GM19023 (cell line): ENCODE measurements around the gene SORCS2.

Source experiments
- ATAC-seq: cut with Tn5 transposase; IDR thresholded peaks from one replicate; pipeline ENCODE4 v1.9.1; 2021; ENCODE audit warnings: mild to moderate bottlenecking, moderate library complexity; ENCODE audit not compliant: unreplicated experiment

The SORCS2 gene

DNA sequence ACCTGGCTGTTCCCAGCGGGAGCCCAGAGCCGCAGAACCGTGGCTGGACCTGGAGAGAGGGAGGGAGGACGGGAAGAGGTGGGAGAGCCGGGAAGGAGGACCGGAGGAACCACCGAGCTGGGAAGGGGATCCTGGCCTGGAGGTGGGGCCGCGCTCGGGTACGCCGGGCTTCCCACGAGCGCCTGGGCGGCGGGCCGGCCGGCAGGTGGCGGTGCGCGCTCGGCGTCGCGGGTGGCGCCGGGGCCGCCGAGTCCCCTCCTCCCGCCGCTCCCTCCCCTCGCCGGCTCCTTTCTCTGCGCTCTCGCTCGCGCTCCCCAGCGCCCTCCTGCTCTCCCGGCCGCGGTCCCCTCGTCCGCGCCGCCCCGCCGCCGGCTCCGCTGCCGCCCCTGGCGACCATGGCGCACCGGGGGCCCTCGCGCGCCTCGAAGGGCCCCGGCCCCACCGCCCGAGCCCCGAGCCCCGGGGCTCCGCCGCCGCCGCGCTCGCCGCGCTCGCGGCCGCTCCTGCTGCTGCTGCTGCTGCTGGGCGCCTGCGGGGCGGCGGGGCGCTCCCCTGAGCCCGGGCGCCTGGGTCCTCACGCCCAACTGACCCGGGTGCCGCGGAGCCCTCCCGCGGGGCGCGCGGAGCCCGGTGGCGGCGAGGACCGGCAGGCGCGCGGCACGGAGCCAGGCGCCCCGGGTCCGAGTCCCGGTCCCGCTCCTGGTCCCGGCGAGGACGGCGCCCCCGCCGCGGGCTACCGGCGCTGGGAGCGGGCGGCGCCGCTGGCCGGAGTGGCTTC, at the start of gene SORCS2:
Gene SORCS2, plus strand, starts transcription at position 287 of the 778 bp plus-strand sequence.
- peak; percentile 56 for ATAC-seq

DNA sequence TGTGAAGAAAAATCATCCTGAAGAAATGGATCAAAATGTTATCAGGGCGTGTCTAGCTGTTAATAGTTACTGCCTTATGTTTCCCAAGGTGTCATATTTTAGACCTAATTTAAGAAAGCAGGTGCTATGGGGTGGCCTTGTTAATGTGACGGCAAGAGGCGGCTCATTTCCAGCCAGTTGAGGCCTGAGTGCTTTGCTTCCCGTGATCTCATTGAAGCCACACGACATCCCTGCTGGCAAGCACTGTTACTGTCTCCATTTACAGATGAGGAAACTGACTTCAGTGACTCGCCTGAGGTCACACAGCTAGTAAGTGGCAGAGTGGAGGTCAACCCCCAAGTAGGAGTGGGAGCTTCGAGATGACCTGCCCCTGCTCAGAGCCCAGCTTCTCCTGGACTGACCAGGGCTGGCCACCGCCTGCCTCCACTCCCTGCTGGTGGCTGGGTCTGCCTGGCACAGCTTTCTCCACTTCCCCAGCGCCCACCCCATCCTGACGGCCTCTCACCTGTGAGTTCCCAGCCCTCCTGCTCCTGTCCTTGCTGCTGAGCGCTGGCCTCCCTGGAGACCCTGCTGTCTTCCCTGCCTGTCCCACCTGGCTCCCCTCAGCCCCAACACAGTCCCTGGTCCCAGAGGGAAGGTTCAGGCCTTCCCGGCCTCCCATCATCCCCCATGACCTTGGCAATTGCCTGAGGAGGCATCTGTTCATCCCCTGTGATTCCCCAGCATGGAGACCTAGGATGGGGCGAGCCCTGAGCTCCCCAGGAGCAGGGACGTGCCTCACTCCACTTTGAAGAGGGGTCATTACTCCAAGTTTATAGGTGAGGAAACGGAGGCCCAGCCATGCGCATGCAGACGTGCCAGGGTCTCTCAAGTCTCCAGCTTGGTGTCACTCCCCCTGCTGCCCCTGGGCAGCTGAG, 47.7 kb upstream of the SORCS2 start:
- ATAC-seq: no peak

DNA sequence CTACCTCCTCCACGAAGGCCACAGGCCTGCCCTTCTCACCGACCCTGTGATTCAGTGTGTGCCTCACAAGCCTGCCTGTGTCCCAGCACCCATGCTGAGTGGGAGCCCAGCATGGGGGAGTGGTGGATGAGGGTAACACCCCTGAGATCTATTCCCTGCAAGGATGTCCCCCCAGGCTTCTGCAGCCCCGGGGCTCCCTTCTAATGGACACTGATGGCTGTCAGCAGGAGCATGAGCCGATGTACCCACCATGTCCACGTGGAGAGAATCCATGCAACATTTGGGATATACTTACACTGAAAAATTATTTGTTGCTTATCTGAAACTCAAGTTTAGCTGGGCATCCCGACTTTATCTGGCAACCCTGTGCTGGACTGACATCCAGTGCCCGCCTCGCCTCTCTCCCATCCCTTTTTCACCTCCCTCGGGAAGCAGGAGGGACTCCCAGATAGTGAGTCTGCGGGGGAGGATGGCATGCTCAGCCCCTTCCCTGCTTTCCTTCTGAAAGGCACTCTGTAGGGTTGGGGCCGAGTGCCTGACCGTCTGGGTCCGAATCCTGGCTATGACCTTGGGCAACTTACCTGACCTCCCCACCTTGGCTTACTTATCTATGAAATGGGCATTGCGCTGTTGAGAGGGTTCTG, 46.9 kb upstream of the SORCS2 start:
- ATAC-seq: no peak

GRCh38 chr4:7146059-7146785, 46.1 kb upstream of the SORCS2 start:
- no peak for ATAC-seq

- no peak for ATAC-seq
Measured at GRCh38 chr4:7146786-7147115, 45.6 kb upstream of the SORCS2 start.

DNA sequence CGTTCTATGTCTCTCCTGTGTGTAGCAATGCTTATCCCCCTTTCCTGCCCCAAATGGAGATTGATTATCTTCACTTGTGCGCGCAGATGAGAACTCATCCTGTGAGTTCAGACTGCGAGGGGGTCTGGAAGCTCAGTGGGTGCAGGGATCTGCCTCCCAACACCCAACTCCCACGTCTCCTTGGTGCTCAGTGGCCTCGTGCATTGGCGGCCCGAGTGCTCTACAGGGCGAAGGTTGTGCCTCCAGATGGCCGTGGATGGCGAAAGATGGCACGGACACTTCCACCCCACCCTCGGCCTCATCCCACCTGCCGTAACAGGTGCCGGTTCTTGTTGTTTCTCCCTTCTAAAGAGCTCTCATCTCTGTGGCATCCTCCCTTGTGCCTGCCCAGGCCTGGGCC, 45.1 kb upstream of the SORCS2 start:
- no peak for ATAC-seq

DNA sequence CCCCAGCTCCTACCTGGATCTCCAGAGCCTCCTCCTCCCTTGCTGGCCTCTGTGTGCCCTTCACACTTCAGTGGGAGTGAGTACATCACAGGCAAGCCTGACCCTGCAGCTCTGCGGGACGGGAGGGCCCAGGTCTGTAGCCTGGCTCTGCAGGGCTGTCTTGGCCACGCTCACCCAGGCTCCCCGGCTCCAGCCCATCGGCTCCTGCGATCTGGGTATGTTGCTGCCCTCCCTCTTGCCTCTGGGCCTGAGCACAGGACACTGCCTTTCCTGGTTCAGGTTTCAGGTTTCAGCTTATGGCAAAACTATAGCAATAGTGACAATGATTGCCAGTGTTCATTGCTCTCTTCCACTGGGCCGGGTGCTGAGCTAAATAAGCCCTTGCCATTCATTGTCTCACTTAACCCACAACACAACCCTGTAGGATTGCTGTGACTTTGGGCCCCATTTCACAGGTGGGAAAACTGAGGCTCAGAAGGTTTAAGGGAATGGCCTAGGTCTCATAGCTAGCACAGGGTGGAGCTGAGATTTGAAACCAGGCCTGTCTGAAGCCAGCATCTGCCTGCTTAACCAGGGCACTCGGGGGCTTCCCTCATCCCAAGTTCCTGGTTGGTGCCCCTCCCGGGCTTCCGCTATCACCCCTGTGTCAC, 44.6 kb upstream of the SORCS2 start:
- no peak for ATAC-seq

DNA sequence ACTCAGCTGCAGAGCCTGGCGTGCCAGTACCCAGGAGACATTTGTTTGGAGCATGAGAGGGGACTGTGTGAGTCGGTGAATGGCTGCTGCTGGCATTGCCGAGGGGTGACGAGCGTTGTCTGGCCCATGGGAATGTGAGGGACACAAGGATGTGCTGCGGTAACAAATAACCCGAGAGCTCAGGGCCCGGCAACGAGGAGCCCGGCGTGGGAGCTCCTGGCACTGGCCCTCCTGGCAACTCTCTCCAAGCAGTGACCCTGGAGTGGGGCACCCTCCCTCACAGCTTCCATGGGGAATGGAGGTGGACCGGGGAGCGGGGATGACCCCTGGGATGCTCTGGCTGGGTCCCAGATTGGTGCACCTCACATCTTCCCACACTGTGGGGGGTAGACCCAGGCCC, 44.0 kb upstream of the SORCS2 start:
- no peak for ATAC-seq

GRCh38 chr4:7150036-7150635, 42.2 kb upstream of the SORCS2 start:
- ATAC-seq: no peak

DNA sequence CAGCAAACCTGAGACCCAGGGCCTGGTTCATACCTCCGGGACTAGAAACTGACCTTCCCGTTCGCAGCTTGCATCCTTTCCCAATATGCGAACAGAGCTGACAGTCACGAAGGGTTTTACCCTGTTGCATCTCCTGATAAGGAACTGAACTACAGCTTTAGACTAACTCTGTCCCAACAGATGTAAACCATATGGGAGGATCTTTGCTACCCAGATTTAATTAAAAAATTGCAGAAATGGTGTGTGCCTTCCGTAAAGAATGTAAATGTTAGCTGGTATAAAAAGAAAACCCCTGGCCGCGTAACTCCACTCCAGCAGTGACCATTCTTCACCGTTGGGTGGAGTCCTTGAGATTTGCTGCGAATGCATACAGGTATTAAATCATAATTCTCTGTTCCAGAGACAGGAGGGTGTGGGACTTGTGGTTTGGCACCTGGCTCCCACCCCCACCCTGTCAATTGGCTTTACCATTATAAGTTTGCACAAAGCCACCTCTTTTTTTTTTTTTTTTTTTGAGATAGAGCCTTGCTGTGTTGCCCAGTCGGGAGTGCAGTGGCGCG, 40.6 kb upstream of the SORCS2 start:
- no peak for ATAC-seq

- no peak for ATAC-seq
Measured at GRCh38 chr4:7153711-7154110, 38.6 kb upstream of the SORCS2 start.

DNA sequence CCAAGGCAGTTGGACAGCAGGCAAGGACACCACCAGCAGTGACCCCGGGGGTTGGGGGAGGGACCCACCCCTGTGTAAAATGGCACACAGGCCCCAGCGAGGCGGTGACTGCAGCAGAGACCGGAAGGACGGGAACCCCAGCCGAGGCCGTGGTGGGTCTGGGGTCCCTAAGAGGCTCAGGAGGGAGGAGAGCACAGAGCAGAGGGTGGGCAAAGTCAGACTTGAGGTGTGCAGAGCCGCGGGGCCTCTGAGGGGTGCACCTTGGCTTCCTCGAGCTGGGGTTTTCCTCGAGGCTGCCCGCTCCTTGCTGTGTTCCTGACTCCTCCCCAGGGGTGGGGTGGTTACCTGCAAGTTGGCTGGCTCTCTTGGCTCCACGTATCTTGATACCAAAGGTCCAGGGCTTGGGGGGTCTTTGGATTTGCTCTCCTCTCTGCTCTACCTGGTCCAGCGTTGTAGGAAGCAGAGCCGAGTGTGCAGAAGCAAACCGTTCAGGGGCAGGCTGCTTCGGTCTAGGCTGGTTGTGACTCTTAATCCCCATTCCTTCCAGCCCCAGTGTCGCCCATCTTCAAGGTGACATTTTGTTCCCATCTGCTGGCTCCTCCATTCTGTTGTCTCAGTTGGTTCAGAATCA, 37.9 kb upstream of the SORCS2 start:
- ATAC-seq: no peak

GRCh38 chr4:7155590-7156071, 36.7 kb upstream of the SORCS2 start:
- no peak for ATAC-seq

- no peak for ATAC-seq
Measured at GRCh38 chr4:7156328-7156727, 36.0 kb upstream of the SORCS2 start.

DNA sequence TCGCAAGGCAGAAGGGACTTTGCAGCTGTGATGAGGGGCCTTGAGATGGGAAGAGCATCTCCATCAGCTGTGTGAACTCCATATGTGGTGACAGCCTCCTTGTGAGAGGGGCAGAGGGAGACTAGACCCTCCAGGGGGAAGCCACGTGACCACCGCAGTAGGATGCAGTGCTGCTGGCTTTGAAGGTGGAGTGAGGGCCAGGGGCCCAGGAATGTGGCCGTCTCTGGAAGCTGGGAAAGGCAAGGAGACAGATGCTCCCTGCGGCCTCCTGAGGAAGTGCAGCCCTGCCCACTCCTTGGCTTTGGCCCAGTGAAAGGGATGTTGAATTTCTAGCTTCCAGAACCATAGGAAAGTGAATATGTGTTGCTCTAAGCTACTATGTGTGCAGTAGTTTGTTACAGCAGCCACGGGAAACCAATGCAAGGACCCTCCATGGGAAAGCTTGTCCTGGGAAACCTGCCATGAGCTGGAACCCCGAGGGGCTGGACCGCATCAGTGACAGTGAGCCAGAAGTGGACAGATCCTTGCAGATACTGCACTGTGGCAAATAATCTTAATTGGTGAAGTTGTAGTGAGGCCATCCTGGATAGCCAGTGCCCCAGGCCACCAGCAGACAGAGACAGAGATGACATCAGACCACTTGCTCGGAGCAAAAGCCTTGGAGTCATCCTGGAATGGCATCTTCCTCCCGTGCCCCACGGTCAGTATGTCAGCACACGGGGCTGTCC, 35.4 kb upstream of the SORCS2 start:
- ATAC-seq: no peak

GRCh38 chr4:7157666-7158065, 34.7 kb upstream of the SORCS2 start:
- ATAC-seq: no peak

GRCh38 chr4:7158081-7158750, 34.1 kb upstream of the SORCS2 start:
- no peak for ATAC-seq

DNA sequence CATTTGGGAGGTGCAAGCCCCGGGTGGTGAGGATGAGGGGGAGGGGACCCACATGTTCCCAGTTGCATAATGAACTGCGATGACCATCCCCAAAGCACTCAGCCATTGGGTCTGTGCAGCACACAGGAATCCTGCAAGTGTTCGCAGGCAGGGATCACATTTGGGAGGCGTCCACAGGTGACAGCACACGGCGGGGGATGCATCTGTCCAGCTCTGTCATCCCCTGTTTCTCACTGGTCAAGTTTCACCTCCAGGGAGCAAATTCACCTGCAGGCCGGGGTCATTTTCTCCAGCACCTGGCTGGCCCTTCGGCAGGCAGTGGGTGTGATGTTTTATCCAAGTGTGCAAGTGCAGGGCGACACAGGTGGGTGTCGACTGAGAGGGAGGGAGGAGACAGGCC, 33.3 kb upstream of the SORCS2 start:
- ATAC-seq: no peak
